Anterior cingulate cortex (tissue), 58 donors: ENCODE measurements around the gene MX2.

Source experiments
- DNase-seq, 58 donors: peaks; one replicate each; lab custom pipeline; 2025; lab: John Stamatoyannopoulos, UW

The MX2 gene

DNA sequence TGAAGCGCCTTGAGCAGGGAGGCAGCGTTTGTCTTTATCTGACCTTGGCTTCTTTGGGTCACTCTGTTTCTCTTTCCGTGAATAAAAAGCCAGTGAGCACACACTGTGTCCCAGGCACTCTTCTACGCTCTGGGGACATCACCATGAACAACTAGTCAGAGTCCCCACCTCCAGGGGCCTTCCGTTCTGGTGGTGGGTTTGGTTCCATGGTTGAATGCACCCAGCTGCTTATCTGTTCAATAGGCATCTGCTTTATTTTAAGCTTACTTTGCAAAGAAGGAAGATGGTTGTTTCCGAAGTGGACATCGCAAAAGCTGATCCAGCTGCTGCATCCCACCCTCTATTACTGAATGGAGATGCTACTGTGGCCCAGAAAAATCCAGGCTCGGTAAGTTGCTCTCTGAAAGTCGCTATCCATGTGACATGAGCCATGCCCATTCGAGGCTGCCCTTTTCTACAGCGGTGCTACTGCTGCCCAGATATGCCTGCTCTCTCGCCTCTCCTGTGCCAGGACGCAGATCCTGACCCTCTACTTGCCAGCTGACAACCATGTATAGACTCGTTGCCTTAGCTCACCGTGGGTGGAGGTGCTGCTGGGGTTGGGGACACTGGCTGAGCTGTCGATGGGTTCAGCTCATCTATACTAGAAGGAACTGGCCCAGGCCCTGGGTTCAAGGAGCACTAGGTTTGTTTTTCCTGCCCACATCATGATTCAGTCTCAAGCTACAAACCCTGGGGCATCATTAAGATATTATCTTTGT, 70.1 kb downstream of the MX2 start:
- DNase-seq, result no peak

DNA sequence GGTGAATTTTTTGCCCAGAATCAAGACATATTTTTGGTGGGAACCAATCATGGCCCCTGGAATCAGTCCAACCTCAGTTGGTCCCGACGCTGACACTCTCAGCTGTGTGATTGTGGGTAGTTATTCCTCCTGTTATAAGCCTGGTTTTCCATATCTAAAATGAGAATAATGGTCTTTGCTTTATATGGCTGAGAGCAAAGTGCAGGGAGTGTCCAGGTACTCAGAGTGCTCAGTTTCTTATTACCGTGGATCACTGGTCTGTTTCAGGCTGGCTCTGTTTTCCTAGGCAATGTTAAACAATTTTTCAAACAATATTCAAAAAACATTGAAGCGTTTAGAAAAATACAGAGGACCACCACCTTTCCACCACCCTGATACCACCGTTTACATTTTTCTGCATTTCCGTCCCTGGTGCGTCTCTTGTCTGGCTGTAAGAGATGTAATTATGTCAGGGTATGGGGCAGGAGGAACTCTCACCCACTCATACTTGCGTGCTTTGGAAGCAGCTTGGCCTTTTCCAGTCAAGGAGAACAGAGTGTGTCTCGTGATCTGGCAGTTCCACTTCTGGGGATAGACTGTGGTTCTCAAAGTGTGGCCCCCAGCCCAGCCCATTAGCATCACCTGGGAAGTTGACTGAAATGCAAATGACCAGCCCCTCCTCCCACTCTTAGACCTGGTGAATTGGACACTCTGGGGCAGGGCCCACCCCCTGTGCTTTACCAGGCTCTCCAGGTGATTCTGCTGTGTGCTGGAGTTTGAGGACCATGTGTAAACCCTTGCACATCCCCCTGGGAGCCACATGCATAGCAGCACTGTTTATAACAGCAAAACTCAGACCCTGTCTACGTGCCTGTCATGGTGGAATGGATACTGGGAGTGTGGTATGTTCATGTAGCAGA, 71.0 kb downstream of the MX2 start:
- DNase-seq, result no peak

DNA sequence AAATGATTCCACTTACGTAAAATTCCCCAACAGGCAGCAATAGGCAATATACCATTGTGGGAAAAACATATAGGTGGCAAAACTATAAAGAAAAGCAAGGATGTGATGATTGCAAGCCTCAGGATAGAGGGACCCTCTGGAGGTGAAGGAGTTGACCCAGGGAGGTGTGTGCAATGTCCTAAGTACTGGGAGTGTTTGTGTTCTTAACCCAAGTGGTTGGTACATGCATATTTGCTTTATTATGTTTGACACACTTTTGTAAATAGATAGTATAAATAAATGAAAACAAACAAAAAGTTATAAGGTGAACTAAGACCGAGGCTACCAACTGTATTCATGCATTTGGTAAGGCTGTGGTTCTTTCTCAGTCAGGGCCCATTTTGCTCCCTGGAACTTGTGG, 71.7 kb downstream of the MX2 start:
- DNase-seq, result no peak

DNA sequence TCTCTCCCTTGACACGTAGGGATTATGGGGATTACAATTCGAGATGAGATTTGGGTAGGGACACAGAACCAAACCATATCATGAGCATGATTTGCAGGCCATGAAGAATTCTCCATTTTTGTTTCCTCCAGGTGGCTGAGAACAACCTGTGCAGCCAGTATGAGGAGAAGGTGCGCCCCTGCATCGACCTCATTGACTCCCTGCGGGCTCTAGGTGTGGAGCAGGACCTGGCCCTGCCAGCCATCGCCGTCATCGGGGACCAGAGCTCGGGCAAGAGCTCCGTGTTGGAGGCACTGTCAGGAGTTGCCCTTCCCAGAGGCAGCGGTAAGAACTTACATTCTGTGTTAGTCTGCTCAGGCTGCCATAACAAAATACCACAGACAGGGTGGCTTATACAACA, 73.9 kb downstream of the MX2 start:
- no peak for DNase-seq

DNA sequence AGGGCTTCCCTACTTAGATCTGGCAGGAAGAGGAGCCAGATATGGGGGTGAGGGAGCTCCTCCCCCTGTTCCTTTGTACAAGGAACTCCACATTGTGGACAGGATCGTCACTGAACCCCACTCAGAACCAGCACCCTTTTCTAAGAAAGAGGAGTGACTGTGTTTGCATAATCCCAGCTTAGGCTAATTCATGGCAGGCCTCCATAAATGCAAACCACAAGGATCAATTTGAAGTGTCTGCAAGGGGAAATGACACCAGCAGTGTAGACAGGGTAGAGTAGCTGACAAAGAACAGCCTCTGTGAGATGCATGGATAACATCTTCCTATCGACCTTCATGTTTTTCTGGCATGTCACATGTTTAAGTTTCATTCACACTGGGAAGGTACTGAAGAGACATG, 75.9 kb downstream of the MX2 start:
- no peak for DNase-seq

DNA sequence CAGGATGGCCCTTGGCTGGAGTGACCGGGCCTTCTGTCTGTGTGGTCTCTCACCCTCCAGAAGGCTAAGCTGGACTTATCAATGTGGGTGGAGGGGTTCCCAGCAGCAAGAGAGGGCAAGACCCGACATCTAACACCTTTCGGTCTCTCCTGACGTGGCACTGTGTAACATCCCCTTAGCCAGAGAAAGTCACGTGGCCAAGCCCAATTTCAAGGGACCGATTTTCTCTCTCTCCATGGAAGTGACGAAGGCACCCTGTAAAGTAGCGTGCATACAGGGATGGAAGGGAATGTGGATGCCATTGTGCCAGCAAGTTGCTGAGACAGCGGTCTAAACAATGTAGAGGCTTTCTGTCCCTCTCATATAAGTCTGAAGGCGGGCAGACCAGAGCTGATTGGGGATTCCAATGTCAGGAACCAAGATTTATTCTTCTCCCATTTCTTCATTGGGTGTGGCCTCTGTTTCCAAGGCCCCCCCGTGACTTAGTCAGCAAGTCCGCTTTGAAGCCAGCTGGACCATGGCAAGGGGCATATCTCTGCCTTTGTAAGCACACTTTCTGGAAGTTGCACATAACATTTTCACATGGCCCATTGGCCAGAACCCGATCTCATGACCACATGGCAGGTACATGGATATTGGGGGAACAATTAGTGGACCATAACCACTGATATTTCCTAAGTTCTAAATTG, 76.7 kb downstream of the MX2 start:
- DNase-seq, result no peak

DNA sequence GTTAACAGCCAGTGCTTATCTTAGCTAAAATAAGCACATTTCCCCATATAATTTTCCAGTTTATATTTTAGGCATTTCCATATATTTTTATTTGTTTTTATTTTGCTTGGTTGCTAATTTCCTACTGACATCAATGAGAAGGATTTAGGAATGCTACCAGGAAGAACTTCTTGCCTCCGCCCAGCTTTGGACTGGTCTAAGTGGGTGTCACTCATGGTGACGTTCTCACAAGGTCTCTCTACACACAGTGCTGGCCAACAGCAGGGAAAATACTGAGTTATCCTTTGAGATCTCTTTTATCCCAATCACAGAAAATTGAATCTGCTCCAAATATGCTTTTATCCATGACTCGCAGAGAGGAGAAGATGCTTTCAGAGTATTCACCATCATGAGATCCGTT, 77.4 kb downstream of the MX2 start:
- DNase-seq, result no peak

DNA sequence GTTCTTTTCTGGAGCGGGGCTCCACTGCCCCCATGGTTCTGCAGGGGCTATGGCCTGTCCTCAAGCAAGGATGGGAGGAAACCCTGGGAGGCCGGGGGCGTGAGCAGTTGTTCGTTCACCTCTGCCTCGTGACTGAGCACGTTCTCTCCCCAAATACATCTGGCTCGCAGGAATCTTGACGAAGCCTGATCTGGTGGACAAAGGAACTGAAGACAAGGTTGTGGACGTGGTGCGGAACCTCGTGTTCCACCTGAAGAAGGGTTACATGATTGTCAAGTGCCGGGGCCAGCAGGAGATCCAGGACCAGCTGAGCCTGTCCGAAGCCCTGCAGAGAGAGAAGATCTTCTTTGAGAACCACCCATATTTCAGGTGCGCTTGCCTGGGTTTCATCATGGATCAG, 79.7 kb downstream of the MX2 start:
- no peak for DNase-seq

DNA sequence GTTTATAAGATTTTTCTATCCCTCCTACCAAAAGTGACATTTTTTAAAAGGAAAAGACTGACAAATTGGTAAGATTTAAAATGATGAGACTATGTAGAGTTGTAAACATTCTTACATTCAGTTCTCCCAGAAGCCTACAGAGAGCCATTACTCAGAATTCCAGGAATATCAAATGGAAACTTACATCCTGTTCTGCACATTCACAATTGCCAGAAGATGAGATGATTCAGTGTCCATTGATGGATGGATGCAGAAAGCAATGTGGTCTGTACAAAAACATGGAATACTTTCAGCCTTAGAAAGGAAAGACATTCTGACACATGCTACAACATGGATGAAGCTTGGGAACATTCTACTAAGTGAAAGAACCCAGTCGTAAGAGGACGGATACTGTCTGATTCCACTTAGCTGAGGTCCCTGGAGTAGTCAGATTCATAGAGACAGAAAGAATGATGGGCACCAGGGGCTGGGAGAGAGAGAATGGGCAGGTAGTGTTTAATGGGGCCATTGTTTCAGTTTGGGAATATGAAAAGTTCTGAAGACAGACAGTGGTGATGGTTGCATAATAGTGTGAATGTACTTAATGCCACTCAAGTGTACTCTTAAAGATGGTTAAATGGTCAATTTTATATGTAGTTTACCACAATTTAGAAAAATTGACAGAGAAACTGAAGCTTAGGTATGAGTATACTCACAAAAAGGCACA, 80.8 kb downstream of the MX2 start:
- no peak for DNase-seq

DNA sequence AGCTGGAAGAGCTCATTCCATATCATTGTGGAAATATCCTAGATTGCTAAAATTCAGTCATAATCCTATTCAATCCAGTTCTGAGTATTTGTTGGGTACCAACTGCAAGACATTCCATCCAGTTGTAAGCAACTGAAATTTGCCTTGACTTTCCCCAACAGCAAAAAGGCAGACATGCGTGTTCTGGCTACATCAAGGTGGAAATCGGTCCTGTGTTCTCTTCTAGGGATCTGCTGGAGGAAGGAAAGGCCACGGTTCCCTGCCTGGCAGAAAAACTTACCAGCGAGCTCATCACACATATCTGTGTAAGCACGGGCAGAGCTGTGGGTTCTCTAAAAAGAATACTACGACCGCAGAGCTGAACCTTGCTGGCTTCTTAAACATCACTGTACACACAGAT, 81.7 kb downstream of the MX2 start:
- no peak for DNase-seq

DNA sequence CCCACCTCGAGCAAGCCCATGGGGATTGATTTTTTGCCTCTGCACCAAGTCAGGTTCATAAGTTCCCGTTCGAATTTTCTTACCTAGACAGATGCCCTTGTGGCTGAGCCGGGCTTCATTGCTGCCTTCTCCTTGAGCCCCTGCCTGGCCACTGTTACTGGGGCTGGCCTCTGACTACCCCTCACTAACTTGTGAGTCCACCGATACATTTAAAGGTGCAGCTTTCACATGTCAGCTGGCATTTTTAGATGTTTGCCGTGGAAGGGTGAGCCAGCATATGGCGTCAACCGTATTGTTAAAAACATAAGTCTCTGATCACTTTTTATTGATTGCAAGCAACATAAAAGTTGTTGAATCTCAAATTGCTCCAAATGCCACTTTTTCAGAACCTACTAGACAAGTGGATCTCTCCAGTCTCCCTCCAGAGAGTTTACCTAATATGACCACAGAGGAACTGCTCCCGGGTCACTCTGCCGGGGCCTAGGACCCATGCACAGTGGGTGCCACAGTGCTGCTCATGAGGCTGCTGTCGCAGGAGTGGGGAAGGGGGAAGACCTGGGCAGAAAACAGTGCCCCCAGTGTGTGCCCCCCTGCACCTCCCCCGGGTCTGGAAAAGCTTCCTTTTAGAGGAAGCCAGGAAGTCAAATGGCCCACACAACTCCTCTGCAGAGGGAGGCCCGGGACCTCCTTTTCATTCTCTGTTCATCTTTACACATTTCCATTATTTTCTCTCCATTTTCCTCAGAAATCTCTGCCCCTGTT, 83.1 kb downstream of the MX2 start:
- no peak for DNase-seq

DNA sequence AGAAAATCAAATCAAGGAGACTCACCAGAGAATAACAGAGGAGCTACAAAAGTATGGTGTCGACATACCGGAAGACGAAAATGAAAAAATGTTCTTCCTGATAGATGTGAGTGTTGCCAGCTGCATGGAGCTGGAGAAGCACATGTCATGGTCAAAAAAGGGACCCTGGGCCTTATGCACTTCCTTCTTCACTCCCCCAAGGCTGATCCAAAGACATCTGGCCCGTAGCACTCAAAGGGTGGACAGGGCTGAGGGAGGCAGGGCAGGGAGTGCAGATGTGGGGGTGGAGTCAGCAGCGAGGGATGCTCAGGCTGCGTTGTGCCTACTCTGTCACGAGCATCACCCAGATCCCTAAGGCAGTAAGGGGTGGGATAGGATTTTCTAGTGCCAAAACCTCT, 83.6 kb downstream of the MX2 start:
- DNase-seq, result no peak

DNA sequence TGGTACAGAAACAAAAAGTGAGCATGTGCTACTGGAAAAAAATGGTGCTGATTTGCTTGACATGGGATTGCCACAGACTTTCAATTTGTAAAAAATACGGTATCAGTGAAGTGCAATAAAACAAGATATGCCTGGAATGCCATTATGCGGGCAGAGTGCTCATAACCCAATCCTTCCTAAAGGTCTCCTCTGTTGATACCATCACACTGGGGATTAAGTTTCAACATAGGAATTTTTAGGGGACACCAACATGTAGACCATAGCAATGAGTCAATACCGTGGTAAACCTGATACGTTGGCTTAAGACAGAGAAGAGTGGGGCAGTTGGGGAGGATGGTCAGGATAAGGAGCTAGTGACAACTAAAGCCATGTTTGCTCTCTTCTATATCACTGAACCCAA, 84.8 kb downstream of the MX2 start:
- no peak for DNase-seq

DNA sequence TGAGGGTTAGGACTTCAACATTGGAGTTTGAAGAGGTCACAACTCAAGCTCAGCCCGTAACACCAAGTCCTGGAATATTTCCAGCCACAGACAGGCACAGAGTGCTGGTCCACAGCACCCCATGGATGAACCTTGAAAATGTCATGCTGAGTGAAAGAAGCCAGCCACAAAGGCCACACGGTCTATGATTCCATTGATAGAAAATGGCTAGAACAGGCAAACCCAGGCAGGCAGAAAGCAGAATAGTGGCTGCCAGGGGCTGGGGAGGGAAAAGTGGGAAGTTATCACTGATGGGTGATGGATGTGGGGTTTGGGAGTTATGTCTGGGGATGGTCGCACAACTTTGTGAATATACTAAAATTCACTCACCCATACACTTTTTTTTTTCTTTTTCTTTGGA, 85.5 kb downstream of the MX2 start:
- DNase-seq, result no peak

DNA sequence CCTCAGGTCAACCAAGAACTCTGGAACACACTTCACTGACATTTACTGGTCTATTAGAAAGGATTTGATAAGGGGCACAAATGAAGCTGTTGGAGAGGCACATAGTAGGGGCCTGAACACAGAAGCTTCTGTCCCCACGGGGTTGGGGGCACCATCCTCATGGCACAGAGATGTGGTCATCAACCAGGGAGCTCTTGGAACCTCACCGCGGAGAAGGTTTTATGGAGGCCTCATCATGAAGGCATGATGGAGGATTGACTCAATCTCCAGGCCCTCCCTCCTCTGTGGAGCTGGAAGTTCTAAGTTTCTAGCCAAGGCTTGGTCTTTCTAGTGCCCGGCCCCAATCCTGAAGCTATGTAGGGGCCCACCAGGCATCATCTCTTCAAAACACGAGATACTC, 87.8 kb downstream of the MX2 start:
- DNase-seq, result no peak

DNA sequence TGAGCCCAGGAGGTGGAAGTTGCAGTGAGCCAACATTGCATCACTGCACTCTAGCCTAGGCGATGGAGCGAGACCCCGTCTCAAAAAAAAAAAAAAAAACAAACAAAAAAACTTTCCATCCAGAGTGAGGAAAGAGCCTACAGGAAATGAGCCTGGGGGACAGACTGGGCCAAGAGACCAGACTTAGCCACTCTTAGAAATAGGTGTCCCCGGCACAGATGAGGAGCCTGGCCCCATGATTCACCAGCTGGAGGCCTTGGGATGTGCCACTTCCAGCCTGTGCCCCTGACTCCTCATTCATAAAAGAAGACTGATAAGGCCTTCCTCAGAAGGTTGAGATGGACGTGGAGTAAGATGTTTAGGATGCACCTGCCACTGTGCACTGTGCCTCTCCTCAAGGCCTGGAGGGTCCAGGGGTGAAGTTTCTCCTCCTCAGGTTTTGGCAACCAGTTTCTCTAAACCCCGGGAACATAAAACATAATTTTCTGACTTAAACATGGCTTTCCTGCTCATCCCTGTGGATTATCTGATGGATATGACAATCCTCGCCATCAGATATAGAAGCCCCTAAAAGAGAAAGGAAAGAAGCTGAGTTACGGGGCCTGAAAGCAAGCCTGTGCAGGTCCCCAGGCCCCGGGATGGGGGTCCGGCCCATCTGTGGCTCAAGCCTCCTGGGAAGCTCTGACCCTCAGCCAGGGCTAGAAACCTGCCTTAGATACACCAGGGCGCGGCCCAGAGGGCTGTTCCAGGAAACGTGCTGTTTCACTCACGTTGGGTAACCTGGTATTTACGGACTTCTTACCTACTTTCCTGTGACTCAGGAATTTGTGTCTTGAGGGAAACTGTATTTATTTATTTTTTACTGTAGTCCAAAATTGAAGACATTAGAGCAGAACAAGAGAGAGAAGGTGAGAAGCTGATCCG, 90.2 kb downstream of the MX2 start:
- DNase-seq, result no peak

DNA sequence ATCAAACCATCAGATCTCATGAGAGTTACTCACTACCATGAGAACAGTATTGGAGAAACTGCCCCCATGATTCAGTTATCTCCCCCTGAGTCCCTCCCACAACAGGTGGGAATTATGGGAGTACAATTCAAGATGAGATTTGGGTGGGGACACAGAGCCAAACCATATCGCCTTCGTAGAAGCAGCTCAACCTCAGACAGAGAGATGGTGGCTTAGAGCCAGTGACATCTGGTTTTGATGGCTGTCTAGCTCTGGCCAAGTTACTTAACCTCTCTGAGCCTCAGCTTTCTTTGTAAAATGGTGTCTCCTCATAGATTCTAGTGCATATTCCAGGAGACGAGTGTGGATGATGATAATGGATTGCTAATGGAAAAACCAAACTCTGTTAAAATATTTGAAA, 91.4 kb downstream of the MX2 start:
- no peak for DNase-seq

DNA sequence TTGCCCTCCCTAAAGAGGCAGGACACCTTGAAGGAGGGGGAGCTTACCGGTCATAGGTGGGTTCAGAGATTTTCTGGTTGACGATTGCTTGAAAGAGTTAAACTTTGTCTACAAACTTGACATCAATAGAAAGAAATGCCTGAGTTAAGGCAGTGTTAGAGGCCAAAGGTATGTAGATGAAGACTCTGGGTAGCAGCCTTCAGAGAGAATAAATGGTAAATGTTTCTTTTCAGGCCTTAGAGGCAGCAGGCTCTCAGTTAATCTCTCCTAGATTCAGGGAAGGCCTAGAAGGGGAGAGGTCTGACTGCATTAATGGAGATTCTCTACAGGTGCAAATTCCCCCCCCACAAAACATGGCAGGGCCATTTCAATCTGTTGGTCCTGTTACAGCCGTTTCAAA, 91.9 kb downstream of the MX2 start:
- DNase-seq, result no peak

DNA sequence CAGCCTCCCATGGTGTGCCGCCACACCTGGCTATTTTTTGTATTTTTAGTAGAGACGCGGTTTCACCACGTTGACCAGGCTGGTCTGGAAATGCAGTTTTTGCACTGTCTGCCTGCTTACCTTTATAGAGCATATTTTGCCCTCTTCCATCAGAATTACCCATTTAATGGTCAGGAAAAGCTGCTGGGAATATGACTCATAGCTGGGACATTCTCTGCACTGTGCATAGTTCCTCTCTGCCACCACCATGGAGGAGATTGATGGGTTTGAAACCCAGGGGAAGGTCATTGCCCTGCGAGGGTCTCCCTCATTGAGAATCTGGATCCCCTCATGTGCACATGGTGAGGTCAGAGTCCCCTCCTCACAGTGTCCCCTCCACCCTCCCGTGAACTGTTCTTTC, 96.3 kb downstream of the MX2 start:
- no peak for DNase-seq
